ENCODE data around the gene LTBP1. TPM values are rescaled to one million over a fixed set of nuclear protein-coding genes. Genes with fewer than 3 reads are reported as not detected.

LTBP1 gene
- total RNA-seq, 2 experiments from 2014 or later: 0.06 TPM; not detected in 1

DNA sequence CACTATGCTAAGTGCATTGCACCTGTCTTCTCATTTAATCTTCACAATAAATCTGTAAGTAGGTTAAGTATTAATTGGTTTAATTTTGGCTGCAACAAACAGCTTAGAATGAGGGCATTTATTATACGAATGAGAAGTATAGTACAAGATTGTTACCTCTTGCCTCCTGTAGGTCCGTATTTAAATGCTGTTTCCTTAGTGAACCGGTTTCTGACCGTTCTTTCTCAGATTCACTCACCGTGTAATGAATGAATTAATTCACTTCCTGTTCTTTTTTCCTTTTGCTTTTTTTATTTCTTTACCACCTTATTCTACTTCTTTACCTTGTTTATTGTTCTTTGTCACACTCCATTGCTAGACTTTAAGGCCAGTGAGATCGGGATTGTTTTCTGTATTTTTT, 375.9 kb downstream of the LTBP1 start:
- Histone ChIP-seq H3K9me3 (ENCODE audit: control insufficient read depth in 1 of 2, insufficient read depth in 1 of 2, low read length in 2 of 2) (no peaks in the 10 kb centered on the region), H3K4me1 (ENCODE audit: insufficient read depth, low read length) (peaks cover 2% of the 10 kb centered on the region), H3K27me3 (ENCODE audit: control insufficient read depth in 1 of 2, insufficient read depth in 2 of 2, low read length in 2 of 2) (no peaks in the 10 kb centered on the region), H3K36me3 (ENCODE audit: insufficient read depth, low read length) (no peaks in the 10 kb centered on the region), H3K4me3 (ENCODE audit: low read length) (no peak overlapping the region), H3K27ac (ENCODE audit: low read depth in 1 of 2, low read length in 2 of 2) (no peak overlapping the region)
- ChIA-PET CTCF (no interaction called here), POLR2A (no interaction called here)
- peaks cover 17% of the 10 kb centered on the region for H3K4me1 Mint-ChIP-seq (ENCODE audit: low read depth)
- intact Hi-C loops (cut with DNase I, micrococcal nuclease): no loop called here
- H3K9me3 Mint-ChIP-seq: no peaks in the 10 kb centered on the region
- no peak overlapping the region for H3K4me3 Mint-ChIP-seq
- H3K36me3 Mint-ChIP-seq (ENCODE audit: low read depth): no peaks in the 10 kb centered on the region
- no peak for TF ChIP-seq CTCF (IDR thresholded peaks at IDR 0.05)
- no peaks in the 10 kb centered on the region for H3K27me3 Mint-ChIP-seq
- ATAC-seq (ENCODE audit: poor library complexity) (no peak), DNase-seq (no peak)
- no peak overlapping the region for H3K27ac Mint-ChIP-seq

DNA sequence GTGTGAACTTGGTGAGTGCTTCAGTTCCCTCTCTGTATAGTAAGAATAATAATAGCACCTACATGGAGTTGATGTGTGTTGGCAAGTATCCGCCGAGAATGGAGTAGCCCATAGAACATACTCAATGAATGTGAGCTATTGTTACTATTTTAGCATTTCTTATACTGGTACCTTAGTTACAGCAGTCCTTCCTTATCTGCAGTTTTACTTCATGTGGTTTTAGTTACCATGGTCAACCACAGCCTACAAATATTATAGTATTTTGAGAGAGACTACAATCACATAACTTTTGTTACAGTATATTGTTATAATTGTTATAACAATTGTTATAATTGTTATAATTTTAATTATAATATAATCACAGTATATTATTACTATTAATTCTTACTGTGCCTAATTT, 377.2 kb downstream of the LTBP1 start:
- CTCF ChIA-PET: no interaction called here

GRCh38 chr2:33326100-33326499, 379.3 kb downstream of the LTBP1 start:
- CTCF ChIA-PET: no interaction called here
- no peaks in the 10 kb centered on the region for H3K27me3 ChIP-seq (ENCODE audit: control insufficient read depth in 1 of 2, insufficient read depth in 2 of 2, low read length in 2 of 2)
- Mint-ChIP-seq H3K4me1 (ENCODE audit: low read depth) (peaks cover 16% of the 10 kb centered on the region), H3K4me3 (no peak overlapping the region), H3K9me3 (no peaks in the 10 kb centered on the region), H3K36me3 (ENCODE audit: low read depth) (no peaks in the 10 kb centered on the region), H3K27ac (no peak overlapping the region), H3K27me3 (no peaks in the 10 kb centered on the region)
- POLR2A ChIA-PET: no interaction called here
- H3K4me1 ChIP-seq (ENCODE audit: insufficient read depth, low read length): peaks cover 2% of the 10 kb centered on the region
- no peak for TF ChIP-seq CTCF (IDR thresholded peaks at IDR 0.05)
- no peak overlapping the region for H3K4me3 ChIP-seq (ENCODE audit: low read length)
- intact Hi-C loops (cut with DNase I, micrococcal nuclease): no loop called here
- ATAC-seq (ENCODE audit: poor library complexity) (no peak), DNase-seq (no peak)
- no peak overlapping the region for H3K27ac ChIP-seq (ENCODE audit: low read depth in 1 of 2, low read length in 2 of 2)
- H3K36me3 ChIP-seq (ENCODE audit: insufficient read depth, low read length): no peaks in the 10 kb centered on the region
- no peaks in the 10 kb centered on the region for H3K9me3 ChIP-seq (ENCODE audit: control insufficient read depth in 1 of 2, insufficient read depth in 1 of 2, low read length in 2 of 2)

More for the DNA sequence above, 377.2 kb downstream of the LTBP1 start:
- no peak for TF ChIP-seq CTCF (IDR thresholded peaks at IDR 0.05)
- Histone ChIP-seq H3K4me3 (ENCODE audit: low read length) (no peak overlapping the region), H3K27me3 (ENCODE audit: control insufficient read depth in 1 of 2, insufficient read depth in 2 of 2, low read length in 2 of 2) (no peaks in the 10 kb centered on the region), H3K9me3 (ENCODE audit: control insufficient read depth in 1 of 2, insufficient read depth in 1 of 2, low read length in 2 of 2) (no peaks in the 10 kb centered on the region), H3K36me3 (ENCODE audit: insufficient read depth, low read length) (no peaks in the 10 kb centered on the region), H3K4me1 (ENCODE audit: insufficient read depth, low read length) (peaks cover 2% of the 10 kb centered on the region), H3K27ac (ENCODE audit: low read depth in 1 of 2, low read length in 2 of 2) (no peak overlapping the region)
- POLR2A ChIA-PET: no interaction called here
- intact Hi-C loops (cut with DNase I, micrococcal nuclease): no loop called here
- ATAC-seq (ENCODE audit: poor library complexity): no peak
- Mint-ChIP-seq H3K36me3 (ENCODE audit: low read depth) (no peaks in the 10 kb centered on the region), H3K9me3 (no peaks in the 10 kb centered on the region), H3K27ac (no peak overlapping the region), H3K27me3 (no peaks in the 10 kb centered on the region), H3K4me1 (ENCODE audit: low read depth) (peaks cover 17% of the 10 kb centered on the region), H3K4me3 (no peak overlapping the region)
- DNase-seq: no peak
